Eye (tissue), 1 donor: ENCODE data around the gene UBE2M.
"Not testable (repeated sequence)": the region's sequence is repeated elsewhere in the genome, so short reads cannot be mapped to it uniquely, and the experiment has no call there.

Source experiments
- DNase-seq: peaks from one replicate; pipeline ENCODE4 v3.0.0-alpha.2; 2015

Gene UBE2M

GRCh38 chr19:58558066-58558622 is at the start of gene UBE2M:
TSS of gene UBE2M (minus strand) at chr19:58558611. CDS start at chr19:58558381, 230 bp downstream.
- peak; percentile 60 for DNase-seq

DNA sequence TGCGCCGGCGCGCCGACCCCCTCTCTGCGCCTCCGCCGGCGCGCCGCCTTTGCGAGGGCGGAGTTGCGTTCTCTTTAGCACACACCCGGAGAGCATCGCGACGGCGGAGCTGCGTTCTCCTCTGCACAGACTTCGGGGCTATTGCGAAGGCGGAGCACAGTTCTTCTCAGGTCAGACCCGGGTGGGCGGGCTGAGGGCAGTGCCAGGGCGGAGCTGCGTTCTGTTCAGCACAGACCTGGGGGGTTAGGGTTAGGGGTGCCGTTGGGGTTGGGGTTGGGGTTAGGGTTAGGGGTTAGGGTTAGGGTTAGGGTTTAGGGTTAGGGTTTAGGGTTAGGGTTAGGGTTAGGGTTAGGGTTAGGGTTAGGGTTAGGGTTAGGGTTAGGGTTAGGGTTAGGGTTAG is 48.8 kb upstream of the UBE2M start:
- DNase-seq = peak; percentile 21

GRCh38 chr19:58606251-58606896 is 48.0 kb upstream of the UBE2M start:
- not testable (repeated sequence) for DNase-seq

DNA sequence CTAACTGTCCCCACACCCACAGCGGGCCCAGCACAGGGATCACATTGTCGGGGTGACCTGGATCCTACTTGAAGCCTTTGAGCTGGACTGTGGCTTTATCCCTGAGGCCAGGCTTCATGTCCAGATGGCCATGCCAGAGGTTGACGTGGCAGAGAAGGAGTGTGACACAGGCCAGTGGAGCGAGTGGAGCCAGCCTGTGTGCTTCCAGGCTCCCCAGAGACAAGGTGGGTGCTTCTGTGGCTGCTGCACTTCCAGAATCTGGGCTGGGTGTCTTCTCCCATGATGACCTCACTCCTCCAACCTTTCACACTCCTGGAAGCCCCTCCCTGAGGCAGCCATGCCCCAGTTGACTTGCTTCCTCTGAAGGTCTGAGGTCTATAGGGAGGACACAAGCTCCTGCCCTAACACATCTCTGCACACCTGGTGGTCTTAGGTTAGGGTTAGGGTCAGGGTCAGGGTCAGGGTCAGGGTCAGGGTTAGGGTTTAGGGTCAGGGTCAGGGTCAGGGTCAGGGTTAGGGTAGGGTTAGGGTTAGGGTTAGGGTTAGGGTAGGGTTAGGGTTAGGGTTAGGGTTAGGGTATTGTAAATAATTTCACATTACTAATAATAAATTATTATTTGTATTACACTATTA is 27.8 kb upstream of the UBE2M start:
- DNase-seq = no peak

DNA sequence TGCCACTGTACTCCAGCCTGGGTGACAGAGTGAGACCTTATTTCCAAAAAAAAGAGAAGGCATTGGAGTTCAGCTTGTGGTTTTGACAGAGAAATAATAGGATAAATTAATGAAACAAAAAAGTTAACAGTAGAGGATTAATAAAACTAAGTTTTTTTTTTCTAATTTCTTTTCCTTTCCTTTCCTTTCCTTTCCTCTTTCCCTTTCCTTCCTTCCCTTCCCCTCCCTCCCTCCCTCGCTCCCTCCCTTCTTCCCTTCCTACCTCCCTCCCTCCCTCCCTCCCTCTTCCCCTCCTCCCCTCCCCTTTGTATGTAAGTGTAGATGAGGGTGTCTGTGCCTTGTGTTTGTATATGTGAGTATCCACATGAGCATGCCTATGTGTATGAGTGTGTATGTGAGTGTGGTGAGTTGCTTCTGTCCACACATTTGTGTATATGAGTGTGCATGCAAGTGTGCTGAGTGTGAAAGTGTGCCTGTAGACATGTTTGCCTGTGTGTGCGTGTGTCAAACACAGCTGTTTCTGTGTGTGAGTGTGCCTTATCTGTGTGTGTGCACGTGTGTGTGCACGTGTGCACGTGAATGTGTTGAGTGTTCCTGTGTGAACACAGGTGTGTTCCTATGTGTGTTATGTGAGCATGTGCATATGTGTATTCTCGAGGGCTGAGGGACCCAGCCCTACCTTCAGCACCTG is 27.2 kb upstream of the UBE2M start:
- no peak for DNase-seq

DNA sequence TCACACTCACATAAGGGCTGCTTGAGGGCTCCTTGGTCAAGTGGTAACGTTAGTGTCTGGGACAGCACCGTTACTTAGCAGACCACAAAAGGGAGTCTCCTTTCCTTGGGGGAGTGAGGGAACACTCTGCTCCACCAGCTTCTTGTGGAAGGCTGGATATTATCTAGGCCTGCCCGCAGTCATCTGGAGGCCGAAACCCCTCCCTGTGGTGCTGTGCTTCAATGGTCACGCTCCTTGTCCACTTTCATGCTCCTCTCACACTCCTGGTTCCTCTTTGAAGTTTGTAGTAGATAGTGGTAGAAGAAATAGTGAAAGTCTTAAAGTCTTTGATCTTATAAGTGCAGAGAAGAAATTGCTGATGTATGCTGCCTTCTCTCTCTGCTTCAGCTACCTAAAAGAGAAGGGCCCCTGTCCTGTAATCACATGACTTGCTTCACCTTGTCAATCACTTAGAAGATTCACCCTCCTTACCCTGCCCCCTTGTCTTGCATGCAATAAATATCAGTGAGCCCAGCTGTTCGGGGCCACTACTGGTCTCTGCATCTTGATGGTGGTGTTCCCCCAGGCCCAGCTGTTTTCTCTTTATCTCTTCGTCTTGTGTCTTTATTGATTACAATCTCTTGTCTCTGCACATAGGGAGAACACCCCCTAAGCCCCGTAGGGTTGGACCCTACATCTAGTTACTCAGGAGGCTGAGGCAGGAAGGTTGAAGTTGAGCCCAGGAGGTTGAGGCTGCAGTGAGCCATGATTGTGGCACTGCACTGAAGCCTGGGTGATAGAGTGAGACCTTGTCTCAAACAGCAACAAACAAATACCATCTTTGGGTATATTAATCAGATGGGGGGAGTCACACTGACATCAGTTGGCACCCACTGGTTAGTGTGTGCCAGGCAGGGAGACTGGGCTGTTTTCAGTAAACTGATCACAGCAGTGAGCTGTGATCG is 26.4 kb upstream of the UBE2M start:
- DNase-seq = no peak

DNA sequence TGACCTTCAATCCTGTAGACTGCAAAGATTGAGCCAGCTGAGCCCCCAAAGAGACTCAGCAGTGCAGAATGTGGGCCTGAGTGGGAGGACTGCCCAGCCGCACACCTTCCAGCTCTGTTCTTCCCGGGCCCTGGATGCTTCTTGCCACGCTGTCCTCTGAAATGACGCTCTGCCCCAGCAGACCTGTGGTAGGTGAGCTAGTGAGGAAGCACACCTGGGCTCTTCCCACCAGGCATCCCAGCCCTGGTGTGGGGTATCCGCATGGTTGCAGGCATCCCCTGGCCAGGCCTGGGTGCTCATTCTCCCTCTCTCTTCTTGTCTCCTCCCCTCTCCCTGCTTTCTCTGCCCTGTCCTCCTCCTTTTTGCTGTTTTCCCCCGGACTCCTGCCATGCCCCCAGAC is 24.6 kb upstream of the UBE2M start:
- no peak for DNase-seq

GRCh38 chr19:58581227-58582141 is 23.1 kb upstream of the UBE2M start:
- peak; percentile 92 for DNase-seq

DNA sequence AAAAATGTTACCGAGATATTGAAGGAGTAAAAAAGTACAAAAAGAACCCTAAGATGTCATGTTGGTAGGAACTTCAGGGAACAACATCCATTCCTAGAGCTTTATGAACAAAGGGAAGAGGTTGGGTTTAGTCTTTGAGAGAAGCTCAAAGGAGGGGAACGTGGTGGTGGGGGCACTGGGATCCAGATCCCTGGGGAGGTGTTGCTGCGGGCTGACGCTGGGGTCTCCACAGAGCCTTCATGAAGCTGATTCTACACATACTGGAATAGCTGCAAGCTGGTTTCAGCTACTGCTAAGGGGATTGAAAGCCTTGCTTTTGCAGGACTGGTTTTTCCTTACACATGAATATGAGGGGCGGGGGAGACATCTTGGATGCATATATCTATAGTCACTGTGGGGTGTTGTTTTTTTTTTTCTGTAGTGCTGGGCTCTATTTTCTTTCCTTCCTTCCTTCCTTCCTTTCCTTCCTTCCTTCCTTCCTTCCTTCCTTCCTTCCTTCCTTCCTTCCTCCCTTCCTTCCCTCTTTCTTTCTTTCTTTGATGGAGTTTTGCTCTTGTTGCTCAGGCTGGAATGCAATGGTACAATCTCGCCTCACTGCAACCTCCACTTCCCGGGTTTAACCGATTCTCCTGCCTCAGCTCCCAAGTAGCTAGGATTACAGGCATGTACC is 21.2 kb upstream of the UBE2M start:
- no peak for DNase-seq

DNA sequence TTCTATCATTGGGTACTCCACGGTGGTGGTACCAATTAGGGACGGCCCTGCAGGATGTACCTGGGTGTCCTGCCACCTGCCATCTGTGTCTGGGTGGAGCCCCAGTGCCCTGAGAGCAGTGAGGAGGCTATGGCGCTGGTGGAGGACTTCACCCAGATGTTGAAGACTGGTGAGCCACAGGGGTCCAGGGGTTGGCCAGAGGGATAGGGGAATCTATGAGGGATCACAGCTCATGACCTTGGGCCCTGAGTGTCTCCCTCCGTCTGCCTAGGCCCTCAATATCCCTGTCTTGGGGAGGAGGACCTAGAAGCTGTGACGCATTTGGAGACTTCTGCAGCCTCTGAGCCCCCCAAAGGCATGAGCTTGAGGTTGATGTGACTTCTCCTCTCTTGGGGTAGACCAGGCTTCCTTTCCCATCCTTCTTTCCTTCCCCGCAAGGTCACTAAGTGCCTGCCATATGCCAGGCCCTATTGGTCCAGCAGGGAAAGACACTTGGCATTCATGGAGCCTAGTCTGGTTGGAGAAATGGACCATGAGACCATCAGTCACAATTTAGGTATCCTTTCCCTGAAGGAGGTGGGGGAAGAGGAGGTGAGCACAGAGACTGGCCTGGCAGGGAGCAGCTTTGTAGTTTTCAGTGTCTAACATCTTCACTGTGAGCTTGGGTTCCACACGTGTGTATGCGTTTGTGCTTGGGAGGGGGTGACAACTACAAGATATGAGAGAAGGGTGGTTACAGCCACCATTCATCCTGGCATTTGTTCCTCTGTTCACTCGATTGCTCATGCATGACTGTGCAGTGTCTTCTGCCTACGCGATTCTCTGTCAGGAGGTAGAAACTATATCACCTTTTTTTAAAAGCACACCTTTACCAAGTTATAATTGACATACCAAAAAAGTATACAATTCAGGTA is 19.9 kb upstream of the UBE2M start:
- no peak for DNase-seq

DNA sequence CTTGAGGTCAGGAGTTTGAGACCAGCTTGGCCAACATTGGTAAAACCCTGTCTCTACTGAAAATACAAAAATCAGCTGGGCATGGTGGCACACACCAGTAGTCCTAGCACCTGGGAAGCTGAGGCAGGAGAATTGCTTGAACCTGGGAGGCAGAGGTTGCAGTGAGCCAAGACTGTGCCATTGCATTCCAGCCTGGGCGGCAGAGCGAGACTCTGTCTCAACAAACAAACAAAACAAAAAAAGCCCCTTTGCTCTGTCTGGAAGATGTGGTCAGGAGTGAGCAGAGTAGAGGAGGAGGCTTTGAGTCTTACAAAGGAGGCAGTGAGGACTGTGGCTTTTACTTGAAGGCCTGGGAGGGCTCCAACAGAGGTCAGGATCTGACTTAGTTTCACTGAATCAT is 19.2 kb upstream of the UBE2M start:
- DNase-seq = not testable (repeated sequence)

- DNase-seq = peak; percentile 98
These were observed 17.0 kb upstream of the UBE2M start for GRCh38 chr19:58575183-58576041.

DNA sequence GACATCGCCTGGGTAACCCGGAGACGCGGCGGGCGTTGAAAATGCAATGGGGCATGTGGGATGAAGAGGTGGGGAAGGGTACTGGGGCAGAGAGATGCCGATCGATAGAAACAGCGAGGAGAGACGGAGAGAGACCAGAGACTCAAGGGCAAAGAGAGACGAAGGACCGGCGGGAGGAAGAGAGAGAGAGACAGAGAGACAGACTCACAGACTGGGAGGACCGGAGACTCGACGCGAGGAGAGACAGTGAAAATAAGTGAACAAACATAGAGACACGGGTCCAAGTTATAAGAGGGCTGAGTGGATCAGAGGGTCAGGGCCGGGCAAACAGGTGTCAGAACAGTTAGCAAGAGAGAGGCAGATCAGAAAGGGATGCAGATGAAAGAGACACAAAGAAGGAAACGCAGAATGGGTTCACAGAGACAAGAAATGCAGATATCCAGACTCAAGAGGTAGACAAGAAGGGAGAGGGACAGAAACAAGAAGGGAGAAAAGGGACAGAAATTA is 15.3 kb upstream of the UBE2M start:
- no peak for DNase-seq

DNA sequence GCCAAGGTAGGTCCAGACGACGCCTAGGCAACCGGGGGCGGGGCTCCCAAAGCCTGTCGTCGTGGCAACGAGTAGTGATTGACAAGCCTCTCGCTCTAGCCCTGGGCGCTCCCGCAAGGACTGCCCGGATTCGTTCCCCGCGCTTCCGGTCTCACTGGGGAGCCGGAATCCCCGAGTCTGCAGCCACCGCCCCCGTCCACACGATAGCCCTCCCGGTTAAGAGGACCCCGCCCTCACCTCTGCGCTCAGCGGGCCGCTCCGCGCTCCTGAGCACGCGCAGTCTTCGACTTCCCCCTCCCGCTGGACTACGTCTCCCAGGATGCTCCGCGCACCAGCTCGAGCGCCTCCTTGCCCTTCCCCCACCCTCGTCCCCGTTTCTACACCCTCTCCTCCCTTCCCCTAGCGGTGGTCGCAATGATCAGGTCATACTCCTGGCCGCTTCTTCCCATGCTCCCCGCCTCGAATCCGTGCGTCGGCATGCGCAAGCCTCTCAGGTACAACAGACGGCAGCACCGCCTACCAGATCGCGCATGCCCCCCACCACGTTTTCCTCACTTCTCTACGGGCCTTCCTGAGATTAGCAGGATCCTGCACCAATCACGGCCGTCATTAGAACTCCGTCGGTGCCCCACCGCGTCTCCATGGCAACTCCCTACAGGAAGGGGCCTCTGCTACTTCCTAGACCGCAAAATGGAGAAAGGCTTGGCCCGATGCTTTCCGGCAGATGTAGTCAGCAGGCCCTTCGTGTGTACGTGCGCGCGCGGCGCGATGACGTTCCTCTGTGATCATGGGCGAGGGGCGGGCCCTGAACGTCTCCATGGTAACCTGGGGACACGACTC is 14.6 kb upstream of the UBE2M start, which contains the start of gene MZF1:
TSS of gene MZF1 (minus strand) at position 518 of the 840 bp plus-strand sequence. CDS start 1,946 bp downstream, outside the sequence.
- DNase-seq = peak; percentile 100

DNA sequence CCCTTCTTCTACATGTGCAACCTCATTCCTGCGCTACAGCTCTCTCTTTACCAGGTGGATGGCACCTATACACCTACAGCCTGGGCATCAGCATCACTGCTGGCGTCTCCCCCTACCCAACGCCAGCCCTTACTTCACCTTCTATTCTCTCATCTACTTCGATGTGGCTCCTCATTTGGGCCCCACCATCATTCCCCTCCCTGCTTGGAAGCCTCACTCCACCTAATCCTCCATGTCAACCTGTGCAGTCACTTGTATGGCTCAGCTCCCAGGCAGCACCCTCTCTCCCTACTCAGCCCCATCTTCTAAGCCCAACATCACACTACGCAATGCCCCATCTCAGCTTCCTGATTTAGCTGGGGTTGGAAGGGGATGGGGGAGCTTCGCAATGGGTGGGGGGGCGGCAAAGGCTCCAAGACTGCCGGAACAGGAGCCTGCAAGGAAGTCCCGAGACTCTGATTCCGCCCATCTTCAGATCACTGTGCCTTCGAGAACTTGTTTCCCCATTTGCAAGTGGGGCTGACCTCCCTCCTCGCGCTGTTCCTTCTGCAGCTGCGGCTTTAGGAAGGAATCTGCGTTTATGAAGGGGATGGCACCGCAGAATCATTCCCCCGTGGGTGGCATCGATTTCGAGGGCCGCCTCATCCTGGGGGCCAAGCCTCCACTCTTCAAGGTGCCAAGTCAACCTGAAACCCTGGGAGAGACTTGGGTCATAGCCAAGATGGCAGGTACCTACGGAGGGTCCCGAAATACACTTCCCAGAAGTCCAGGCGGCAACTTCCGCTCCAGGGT is 13.8 kb upstream of the UBE2M start:
- no peak for DNase-seq

DNA sequence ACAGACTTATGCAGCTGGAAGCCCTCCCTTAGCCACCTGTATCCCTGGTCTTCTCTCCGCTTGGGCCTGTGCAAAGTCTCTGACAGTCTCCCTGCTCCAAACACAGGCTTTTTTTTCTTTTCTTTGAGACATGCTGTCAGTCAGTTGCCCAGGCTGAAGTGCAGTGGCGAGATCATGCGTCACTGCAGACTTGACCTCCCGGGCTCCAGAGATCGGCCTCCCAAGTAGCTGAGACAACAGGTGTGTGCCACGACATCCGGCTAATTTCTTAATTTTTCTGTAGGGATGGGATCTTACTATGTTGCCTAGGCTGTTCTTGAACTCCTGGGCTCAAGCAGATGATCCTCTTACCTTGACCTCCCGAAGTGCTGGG is 13.2 kb upstream of the UBE2M start:
- no peak for DNase-seq
